HCT116 (cell line): ENCODE results near the gene KMO.

Source experiments
- CEBPB ChIP-seq: IDR thresholded peaks from 2 replicates; pipeline ENCODE4 v1.6.1; 2012; ENCODE audit warnings: low read depth
- CTCF ChIP-seq, 3 experiments: fragments of 200-600 bp in 1 of 3; sonication (generic) in 1 of 3; IDR thresholded peaks in 2 of 3; conservative IDR thresholded peaks in 1 of 3; 2 replicates each; pipeline ENCODE4 v1.5.1; 2012 to 2017; ENCODE audit warnings: low read depth in 2 of 3, low read length in 2 of 3, antibody characterized with exemption in 1 of 3, borderline replicate concordance in 1 of 3, control low read depth in 1 of 3, mild to moderate bottlenecking in 1 of 3, mixed read lengths in 1 of 3, mixed run types in 1 of 3, moderate library complexity in 1 of 3; ENCODE audit not compliant: insufficient read depth in 1 of 3
- EZH2 ChIP-seq: fragments of 200-600 bp; sonication (generic); IDR thresholded peaks from 2 replicates; pipeline ENCODE4 v1.6.1; 2017; ENCODE audit warnings: antibody characterized with exemption, mixed run types
- EZH2phosphoT487 ChIP-seq: fragments of 200-600 bp; IDR thresholded peaks from 2 replicates; pipeline ENCODE4 v1.6.1; 2018; ENCODE audit warnings: antibody characterized with exemption, borderline replicate concordance
- JUND ChIP-seq: IDR thresholded peaks from 2 replicates; pipeline ENCODE4 v1.6.1; 2012
- MAX ChIP-seq: IDR thresholded peaks from 2 replicates; pipeline ENCODE4 v1.6.1; 2012
- POLR2A ChIP-seq: IDR thresholded peaks from 2 replicates; pipeline ENCODE4 v1.7.0; 2011; ENCODE audit warnings: borderline replicate concordance; ENCODE audit not compliant: insufficient read depth, insufficient read length; ENCODE audit errors: extremely low read depth
- POLR2AphosphoS5 ChIP-seq: IDR thresholded peaks from 2 replicates; pipeline ENCODE4 v1.6.1; 2011; ENCODE audit warnings: mild to moderate bottlenecking, low read depth, low read length, moderate library complexity
- RAD21 ChIP-seq: IDR thresholded peaks from 2 replicates; pipeline ENCODE4 v1.6.1; 2012; ENCODE audit warnings: low read depth, mild to moderate bottlenecking
- REST ChIP-seq: IDR thresholded peaks from 2 replicates; pipeline ENCODE4 v1.6.1; 2012; ENCODE audit warnings: low read depth
- SP1 ChIP-seq: IDR thresholded peaks from 2 replicates; pipeline ENCODE4 v1.6.1; 2012; ENCODE audit warnings: low read depth
- SRF ChIP-seq: IDR thresholded peaks from 2 replicates; pipeline ENCODE4 v1.6.1; 2012; ENCODE audit warnings: low read depth

- TF ChIP-seq RAD21 (no peak), CTCF (IDR thresholded peaks at IDR 0.05 in 2 of 3, conservative IDR thresholded peaks at IDR 0.05 in 1 of 3; ENCODE audit: borderline replicate concordance in 1 of 3, insufficient read depth in 1 of 3, low read depth in 2 of 3, low read length in 2 of 3) (no peak), SP1 (no peak), REST (no peak), CEBPB (no peak), EZH2phosphoT487 (no peak), POLR2A (no peak), EZH2 (no peak), SRF (no peak), POLR2AphosphoS5 (no peak), JUND (no peak), MAX (no peak)
These were observed 7.2 kb upstream of the KMO start for GRCh38 chr1:241525026-241525425.
